ENCODE data around the gene FABP7.

GRCh38 chr6:122772724-122773415 lies 6.6 kb upstream of the FABP7 start:
- no peak for TF ChIP-seq CTCF (conservative IDR thresholded peaks at IDR 0.05 in 1 of 2, IDR thresholded peaks at IDR 0.05 in 1 of 2; ENCODE audit: extremely low read depth in 1 of 2, insufficient read depth in 1 of 2, low read depth in 1 of 2, low read length in 2 of 2)
- TF ChIP-seq EZH2 (IDR thresholded peaks at IDR 0.05; ENCODE audit: borderline replicate concordance, low read length): no peak

Data from mammary epithelial cell (primary cell).